ENCODE measurements around the gene MEMO1.
A peak's percentile ranks its signal among the peaks of the same experiment; 100 is the strongest.
"Not testable (repeated sequence)": the region's sequence is repeated elsewhere in the genome, so short reads cannot be mapped to it uniquely, and the experiment has no call there.

Gene MEMO1

DNA sequence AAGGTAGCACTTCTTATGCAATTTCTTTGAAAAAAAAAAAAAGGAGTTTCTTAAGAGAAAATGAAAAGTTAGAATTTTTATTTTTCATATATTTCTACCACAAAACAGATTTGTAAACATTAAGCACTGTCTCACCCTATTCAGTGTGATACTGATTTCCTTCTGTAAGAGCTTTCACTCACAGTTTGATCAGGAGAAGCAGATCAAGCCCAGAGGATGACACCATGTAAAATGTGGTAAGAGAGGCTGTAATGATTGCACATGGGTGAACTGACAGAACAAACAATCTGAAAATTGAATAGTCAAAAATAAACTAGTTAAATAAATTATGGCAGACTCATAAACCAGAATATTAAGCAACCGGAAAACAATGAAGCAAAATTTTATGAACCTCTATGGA lies 54.5 kb downstream of the MEMO1 start:
- peak; percentile 74 for DNase-seq

DNA sequence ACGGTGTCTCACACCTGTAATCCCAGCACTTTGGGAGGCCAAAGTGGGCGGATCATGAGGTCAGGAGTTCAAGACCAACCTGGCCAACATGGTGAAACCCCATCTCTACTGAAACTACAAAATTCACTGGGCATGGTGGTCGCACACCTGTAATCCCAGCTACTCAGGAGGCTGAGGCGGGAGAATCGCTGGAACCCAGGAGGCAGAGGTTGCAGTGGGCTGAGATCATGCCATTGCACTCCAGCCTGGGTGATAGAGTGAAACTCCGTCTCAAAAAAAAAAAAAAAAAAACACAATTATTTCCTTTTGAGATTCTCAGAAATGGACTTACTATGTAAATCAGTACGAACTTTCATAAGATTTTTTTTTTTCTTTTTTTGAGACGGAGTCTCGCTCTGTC lies 57.7 kb downstream of the MEMO1 start:
- DNase-seq = not testable (repeated sequence)

DNA sequence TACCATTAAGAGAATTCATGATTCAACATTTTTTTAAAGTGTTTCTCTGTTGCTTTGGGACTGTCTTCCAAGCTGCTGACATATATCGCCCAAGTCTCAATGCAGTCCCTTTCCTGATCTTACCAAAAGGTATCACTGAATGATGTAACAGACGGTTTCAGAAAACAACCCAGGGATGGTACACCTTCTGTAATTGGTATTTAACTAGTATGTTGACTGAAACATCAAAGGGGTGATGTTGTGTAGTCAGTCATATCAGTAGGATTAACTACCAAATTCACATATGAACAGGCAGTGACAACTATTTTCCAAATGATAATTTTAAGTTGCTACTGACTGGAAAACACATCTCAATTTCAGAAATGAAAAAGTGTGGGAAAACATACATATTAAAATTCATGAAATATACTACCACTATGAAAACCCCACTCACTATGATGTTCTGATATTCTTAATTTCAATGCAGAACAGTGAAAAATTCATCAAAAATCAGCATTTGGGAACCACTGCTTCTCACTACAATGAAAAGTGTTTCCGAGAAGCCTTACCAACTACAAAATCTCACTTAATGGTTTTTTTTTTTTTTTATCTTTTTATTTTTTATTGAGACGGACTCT lies 59.8 kb downstream of the MEMO1 start:
- DNase-seq = no peak

DNA sequence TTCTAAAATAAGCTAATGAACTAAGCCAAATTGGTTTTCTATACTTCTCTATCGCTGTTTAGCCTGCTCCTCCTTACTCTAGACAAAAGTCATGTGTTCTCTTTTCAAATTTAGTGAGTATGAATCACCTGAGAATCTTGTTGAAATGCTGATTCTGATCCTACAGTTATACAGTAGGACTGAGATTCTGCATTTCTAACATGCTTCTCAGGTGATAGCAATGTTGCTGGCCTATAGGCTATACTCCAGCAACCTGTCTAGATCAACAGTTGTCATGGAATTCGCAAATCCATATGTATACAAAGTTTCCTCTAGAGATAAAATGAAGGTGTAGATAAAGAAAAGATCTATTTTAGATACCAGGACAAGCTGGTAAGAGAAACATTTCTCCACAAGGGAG lies 62.9 kb downstream of the MEMO1 start:
- DNase-seq = no peak

DNA sequence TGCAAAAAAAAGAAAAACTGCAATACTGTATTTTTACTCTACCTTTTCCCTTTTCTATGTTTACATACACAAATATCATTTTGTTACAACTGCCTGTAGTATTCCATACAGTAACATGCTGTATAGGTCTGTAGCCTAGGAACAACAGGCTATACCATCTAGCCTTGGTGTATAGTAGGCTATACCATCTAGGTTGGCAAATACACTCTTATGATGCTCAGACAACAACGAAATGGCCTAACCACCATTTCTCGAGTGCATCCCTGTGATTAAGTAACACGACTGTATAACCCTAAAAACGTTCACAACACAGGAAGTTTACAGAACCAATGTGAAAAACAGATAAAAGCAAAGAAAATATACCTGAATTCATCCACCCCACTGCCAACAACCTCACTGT lies 64.0 kb downstream of the MEMO1 start:
- no peak for DNase-seq

DNA sequence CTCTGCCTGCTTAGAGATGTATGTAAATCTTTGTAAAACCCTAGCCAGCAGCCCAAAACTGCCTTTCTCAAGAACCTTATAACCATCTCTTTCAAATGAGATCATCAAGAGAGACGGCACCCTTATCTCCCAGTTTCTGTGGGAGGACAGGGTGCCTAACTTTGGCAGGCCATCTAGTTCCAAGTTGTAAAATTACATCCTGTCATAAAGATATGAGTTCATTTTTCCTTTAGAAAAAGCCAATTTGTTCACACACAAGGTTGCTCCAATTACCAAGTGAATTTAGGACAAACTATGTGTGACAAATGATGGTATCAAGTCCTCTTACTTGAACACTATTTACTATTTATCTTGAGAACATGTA lies 65.3 kb downstream of the MEMO1 start:
- no peak for DNase-seq

DNA sequence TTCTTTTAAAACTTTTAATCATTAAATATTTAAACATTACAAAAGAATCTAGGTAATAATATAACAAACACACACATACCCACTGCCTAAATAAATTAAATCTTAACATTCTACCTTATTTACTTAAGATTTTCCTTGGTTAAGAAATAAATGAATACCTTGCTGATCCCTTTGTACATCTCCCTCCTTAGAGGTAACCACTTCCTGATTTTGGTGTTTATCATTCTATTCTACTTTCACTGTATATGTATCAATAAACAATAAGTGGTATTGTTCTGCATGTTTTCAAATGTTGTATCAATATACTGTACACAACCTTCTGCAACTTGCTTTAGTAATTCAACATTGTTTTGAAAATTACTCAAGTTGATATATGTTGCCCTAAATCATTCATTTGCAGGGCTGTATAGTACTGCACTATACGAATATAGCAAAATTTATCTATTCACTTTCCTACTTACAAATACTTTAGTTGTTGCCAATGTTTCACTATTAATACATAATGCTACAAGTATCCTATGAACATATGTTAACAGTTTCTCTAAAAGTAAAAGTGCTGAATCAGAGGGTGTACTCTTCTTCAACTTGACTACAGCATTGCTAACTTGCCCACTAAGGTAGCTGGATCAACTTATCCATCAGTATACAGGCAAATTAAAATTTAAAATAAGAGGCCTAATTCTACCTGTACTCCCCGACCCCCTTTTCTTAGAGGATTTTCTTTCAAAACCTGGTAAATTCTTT lies 65.8 kb downstream of the MEMO1 start:
- DNase-seq = no peak

DNA sequence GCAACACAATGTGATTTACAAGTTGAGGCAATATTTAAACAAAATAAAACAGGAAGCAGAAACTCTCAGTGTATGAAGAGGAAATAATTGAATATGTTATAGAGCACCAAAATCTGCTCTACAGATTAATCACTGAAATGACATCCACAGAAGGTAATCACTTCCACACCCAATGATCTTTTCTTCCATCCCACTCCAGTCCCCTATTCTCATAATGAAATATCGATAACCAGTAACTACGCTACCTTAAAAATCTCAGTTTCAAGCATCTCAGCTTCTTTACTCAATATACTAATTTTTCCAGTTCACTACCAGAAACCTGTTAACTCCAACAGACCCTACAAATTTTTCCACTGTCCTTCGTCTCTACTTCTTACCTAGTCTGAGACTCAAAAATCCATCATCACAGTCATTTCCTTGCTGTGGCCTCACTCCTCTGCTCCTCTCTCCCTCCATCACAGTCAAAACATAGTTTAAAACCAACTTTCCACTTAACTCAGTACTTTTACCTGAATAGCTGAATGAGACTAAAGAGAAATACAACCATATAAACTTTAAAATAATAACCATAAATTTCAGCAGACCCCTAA lies 67.1 kb downstream of the MEMO1 start:
- no peak for DNase-seq

DNA sequence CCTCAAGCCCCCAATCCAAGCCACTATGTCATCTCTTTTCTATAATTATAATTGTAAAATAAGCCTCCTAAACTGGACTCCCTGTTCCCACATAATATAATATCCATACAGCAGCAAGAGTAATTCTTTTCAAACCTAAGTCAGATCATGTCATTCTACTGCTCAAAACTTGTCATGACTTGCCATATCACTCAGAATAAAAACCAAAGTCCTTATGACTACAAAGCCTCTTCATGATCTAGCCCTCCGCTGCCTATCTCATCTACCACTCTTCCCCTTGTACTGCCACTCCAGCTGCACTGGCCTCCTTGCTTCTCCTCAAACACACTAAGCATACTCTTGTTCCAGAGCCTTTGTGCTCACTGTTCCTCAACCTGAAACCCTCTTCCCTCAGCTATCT lies 69.9 kb downstream of the MEMO1 start:
- DNase-seq = no peak

DNA sequence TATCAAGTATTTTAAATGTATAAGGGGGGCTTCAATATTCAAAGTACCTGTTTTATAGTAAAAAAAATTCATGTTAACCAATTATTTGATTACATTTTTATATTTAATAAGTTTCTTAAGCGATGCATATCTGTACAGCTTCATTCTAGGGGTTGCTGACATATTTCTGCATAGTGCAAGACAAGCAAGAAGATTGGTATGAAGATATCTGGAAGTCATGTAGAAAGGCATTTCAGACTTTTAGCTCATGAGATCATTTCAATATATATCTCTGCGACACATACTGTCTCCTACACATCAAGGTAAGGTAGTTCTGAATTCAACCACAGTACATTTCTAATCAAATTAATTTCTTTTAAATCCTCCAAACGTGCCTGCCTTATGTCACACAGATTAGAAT lies 73.1 kb downstream of the MEMO1 start:
- no peak for DNase-seq

DNA sequence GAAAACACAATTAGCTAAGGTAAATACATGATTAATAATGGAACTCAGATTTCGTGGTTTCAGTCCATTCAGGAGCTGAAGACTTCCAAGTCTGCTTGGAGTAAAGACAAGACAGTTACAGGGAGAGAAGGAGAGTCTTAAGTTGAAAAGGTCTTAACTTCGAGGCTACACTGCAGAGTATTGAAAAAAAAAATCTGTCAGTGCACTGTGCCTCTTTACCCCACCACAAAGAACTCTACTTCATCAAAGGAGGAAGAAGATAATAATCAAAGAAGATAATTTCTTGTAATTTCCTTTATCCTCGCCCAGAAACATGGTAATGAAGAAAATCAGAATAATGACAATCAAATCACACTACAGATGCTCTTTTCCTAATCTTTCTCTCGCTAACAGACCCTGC lies 75.4 kb downstream of the MEMO1 start:
- no peak for DNase-seq

DNA sequence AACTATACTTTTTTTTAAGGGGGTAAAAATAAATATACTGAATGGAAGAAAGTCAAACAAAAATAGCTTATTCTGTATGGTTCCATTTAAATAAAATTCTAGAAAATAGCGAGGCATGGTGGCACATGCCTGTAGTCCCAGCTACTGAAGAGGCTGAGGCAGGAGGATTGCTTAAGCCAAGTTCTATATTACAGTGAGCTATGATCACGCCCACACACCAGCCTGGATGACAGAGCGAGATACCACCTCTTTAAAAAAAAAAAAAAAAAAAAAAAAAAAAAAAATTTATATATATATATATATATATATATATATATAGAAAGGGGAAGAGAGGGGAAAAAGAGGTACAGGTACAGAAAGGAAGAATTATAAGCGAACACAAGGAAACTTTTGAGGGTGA lies 77.7 kb downstream of the MEMO1 start:
- no peak for DNase-seq

DNA sequence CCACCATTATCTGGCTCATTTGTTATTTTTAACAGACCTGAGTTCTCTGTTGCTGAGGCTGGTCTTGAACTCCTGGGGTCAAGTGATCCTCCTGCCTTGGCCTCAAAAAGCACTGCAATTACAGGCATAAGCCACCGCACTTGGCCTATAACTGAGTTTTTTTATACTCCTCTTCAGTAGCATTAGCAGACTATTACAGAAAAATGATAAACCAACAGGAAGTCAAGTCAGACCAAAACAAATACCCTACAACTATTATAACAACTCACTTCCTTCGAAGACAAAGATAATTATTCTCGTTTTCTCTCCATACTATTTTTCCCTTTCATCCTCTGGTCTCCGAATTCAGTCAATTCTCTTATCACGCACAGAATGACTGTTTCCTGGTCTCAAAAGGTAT lies 78.2 kb downstream of the MEMO1 start:
- DNase-seq = no peak

DNA sequence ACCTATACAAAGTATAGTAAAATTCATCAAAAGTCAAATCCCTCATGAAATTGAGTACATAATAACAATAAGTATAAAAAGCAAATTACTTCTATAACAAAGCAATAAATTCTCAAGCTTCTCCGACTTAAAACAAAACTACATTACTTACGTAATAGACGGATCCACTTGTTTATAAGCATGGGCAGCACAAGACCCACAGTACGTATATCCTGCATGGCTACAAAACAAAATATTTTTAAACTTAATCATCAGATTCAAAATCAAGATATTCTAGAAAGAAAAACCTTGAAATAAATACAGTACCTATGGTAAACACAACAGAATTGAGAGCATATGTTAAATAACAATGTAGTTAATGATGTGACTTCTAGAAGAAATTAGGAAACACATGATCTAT lies 78.9 kb downstream of the MEMO1 start:
- DNase-seq = no peak

DNA sequence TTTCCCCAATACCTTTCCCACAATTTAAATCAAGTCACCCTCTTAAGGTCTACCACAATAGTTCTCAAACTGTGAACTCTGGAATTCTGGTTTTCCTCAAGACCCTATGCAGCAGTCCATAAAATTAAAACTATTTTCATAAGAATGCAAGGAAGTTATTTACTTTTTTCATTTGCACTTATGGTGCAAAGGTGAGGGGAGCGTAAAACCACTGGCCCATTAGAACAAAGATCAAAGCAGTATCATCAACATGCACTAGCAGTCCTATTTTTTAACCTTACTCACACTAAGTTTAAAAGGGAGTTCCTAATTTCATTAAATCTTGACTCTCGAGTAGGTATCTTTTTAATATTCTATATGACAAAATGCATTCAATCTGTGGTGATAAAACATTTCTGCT lies 85.3 kb downstream of the MEMO1 start:
- no peak for DNase-seq

DNA sequence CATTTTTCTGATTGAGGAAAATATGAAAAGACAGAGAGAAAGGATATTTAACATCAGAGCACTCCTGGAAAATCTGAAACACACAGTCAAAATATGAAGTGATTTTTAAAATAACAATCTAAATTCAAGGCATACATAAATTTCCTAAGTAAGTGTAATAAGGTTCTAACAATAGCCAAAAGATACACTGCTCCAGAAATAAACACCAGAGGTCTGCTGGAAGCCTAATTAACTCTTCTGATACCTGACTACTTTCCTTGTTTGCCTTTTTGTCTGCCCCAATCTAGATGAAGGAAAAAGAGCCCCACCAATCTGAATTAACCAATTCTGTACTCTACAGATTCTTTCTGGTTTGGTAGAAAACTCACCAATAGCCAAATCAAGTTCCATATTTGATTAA lies 87.1 kb downstream of the MEMO1 start:
- no peak for DNase-seq

DNA sequence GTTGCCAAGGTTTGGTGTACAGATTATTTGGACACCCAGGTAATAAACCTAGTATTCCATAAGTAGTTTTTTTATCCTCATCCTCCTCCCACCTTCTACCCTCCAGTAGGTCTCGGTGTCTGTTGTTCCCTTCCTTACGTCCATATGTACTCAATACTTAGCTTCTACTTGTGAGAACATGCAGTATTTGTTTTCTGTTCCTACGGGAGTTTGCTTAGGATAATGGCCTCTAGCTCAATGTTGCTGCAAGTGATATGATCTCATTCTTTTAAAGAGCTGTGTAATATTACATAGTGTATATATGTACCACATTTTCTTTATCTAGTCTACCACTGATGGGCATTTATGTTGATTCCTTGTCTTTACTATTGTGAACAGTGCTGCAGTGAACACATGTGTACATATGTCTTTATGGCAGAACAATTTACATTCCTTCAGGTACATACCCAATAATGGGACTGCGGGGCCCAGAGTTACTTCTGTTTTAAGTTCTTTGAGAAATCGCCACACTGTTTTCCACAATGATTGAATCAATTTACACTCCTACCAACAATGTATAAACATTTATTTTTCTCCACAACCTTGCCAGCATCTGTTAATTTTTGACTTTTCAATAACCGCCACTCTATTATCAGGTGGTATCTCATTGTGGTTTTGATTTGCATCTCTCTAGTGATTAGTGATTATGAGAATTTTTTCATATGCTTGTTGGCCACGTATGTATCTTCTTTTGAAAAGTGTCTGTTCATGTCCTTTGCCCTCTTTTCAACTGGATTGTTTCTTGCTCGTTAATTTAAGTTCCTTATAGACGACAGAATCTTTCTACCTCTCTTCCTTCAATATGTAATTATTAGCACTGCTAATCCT lies 88.0 kb downstream of the MEMO1 start:
- DNase-seq = no peak

DNA sequence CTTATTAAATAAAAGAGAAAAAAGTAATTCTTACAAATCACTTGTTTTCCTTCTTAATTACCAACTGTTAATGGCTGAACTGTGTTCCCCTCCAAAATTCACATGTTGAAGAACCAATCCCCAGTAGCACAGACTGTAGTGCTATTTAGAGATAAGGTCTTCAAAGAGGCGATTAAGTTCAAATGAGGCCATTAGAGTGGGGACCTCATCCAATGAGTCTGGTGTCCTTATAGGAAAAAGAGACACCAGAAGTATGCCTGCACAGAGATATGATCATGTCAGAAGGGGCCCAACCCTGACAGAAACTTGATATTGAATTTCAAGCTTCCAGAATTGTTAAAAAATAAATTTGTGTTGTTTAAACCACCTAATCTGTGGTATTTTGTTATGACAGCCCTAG lies 89.8 kb downstream of the MEMO1 start:
- no peak for DNase-seq

DNA sequence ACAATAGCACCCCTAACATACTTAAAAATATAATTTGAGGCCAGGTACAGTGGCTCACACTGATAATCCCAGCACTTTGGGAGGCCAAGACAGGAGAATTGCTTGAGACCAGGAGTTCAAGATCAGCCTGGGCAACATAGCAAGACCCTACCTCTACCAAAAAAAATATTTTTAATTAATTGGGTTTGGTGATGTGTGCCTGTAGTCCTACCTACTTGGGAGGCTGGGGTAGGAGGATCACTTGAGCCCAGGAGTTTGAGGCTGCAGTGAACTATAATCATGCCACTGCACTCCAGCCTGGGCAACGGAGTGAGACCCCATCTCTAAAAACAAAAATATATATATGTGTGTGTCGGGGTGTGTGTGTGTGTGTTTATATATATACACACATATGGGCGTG lies 91.3 kb downstream of the MEMO1 start:
- no peak for DNase-seq

DNA sequence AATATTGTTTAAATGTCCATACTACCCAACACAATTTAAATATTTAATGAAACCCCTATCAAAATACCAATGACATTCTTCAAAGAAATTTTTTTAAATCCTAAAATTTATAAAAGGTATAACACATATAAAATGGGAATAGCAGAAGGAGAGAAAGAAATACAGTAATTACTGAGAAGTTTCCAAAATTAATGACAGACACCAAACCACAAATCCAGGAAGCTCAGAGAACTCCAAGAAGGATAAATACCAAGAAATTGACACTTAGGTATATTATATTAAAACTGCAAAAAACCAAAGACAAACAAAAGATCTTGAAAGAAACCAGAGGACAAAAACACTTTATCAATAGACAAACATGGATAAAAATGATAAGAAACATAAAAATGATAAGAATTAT lies 101.1 kb downstream of the MEMO1 start:
- DNase-seq = no peak

DNA sequence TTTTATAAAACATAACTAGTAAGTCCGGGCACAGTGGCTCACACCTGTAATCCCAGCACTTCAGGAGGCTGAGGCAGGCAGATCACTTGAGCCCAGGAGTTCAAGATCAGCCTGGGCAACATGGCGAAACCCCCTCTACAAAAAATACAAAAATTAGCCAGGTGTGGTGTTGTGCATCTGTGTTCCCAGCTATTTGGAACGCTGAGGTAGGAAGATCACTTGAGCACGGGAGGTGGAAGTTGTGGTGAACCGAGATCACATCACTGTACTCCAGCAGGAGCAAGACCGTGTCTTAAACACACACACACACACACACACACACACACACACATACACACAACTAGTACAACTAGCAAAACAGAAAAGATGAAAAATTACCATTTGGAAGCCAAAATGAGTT lies 103.3 kb downstream of the MEMO1 start:
- DNase-seq = not testable (repeated sequence)

DNA sequence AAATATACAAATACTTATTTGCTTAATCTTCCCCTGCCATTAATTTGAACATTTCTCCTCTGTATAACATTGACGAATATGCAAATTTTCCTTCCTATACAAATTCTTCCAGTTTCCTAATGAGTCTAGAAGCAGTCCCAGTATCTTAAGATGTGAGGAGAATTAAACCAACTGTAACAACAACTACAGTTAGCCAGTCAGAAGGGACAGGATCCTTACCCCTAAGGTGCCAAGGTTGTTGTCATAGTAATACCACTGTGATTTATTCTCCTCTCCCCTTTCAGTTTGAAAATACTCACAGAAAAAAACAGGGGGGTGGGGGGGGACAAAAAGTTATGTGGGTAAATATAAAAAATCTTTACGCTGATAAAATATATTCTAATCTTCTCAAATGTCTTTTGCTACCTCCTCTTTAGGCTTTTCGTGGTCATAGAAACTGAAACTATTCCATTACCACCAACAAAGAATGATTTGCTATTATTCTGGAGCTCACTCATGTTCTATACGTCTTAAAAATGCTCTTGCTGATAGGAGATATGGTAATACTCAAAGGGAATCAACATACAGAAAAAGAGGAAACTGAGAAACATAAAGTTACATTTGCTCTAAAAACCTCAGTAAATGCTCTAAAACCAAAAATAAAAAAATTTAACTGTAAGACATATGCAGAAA lies 107.6 kb downstream of the MEMO1 start:
- DNase-seq = peak; percentile 15

DNA sequence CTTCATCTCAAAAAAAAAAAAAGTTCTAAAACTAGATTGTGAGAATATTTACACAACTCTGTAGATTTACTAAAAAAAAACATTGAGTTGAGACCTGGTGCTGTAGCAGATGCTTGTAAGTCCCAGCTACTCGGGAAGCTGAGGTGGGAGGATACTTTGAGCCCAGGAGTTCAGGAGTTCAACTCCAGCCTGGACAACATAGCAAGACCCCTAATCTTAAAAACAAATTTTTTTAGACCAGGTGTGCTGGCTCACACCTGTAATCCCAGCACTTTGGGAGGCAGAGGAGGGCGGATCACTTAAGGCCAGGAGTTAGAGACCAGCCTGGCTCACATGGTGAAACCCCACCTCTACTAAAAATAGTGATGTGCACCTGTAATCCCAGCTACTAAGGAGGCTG lies 108.9 kb downstream of the MEMO1 start:
- DNase-seq = no peak

All from suppressor macrophage treated with lipopolysaccharide for 4 hours (primary cell).